Endothelial cell of umbilical vein (primary cell): ENCODE data around the gene REM1. TPM values are rescaled to one million over a fixed set of nuclear protein-coding genes. Genes with fewer than 3 reads are reported as not detected.

Source experiments
- BruUV-seq: library from RNA; stranded (reverse); fragments of 400-500 nt; replicated peaks from 2 replicates; lab custom pipeline; 2021; lab: Mats Ljungman, UMichigan
- CTCF ChIA-PET: fragments of 300-600, 350-600 bp; sonication (Branson Sonifier 250); formaldehyde crosslinking; loops from one replicate; lab custom pipeline; 2021; ENCODE audit warnings: antibody characterized with exemption, inconsistent platforms; lab: Charles Lee
- POLR2A ChIA-PET: fragments of 300-600, 350-600 bp; sonication (Branson Sonifier 250); formaldehyde crosslinking; loops from one replicate; lab custom pipeline; 2021; ENCODE audit warnings: antibody characterized with exemption, inconsistent platforms; lab: Charles Lee
- DNase-seq: peaks from one replicate; pipeline ENCODE4 v3.0.0-alpha.2; 2011; ENCODE audit warnings: low read depth, low spot score
- FAIRE-seq: peaks from 2 replicates; lab custom pipeline; 2011; peaks lifted over from hg19 to GRCh38; lab: Jason Lieb, UNC
- H2AFZ ChIP-seq: 2 replicates; pipeline ENCODE4 v1.6.0; 2012; ENCODE audit warnings: low read depth, low read length, control low read depth, inconsistent platforms
- H3K27ac ChIP-seq: 2 replicates; pipeline ENCODE4 v1.5.1; 2011; ENCODE audit warnings: low read depth, mild to moderate bottlenecking, control low read depth, low read length, moderate library complexity; ENCODE audit not compliant: insufficient read depth
- H3K27me3 ChIP-seq, 2 experiments: 2 replicates each; pipeline versions ENCODE4 v1.6.0 to v1.6.1; 2011; ENCODE audit warnings: low read length in 2 of 2, mixed read lengths in 1 of 2; ENCODE audit not compliant: control insufficient read depth in 2 of 2, insufficient read depth in 2 of 2
- H3K36me3 ChIP-seq, 2 experiments: 2 replicates in 1 of 2; 3 replicates in 1 of 2; pipeline ENCODE4 v1.5.1; 2011; ENCODE audit warnings: low read length in 2 of 2, mild to moderate bottlenecking in 1 of 2, moderate library complexity in 1 of 2; ENCODE audit not compliant: control insufficient read depth in 2 of 2, insufficient read depth in 2 of 2; ENCODE audit errors: extremely low read depth in 1 of 2
- H3K4me1 ChIP-seq: 3 replicates; pipeline ENCODE4 v1.5.1; 2011; ENCODE audit warnings: mild to moderate bottlenecking, low read length; ENCODE audit not compliant: control insufficient read depth, insufficient read depth; ENCODE audit errors: extremely low read depth
- H3K4me2 ChIP-seq: 2 replicates; pipeline ENCODE4 v1.6.1; 2011; ENCODE audit warnings: low read length, control low read depth, mixed read lengths; ENCODE audit not compliant: insufficient read depth
- H3K4me3 ChIP-seq, 3 experiments: fragments of 200-600 bp in 1 of 3; sonication (generic), shearing (Covaris generic) in 1 of 3; replicated peaks in 1 of 3; 2 replicates each; pipeline ENCODE4 v1.5.1; 2011 to 2016; ENCODE audit warnings: control low read depth in 3 of 3, low read length in 3 of 3, mild to moderate bottlenecking in 2 of 3, inconsistent platforms in 1 of 3, low read depth in 1 of 3, moderate library complexity in 1 of 3; ENCODE audit not compliant: insufficient read depth in 1 of 3
- H3K79me2 ChIP-seq: 2 replicates; pipeline ENCODE4 v1.6.0; 2012; ENCODE audit warnings: low read length, inconsistent platforms; ENCODE audit not compliant: control insufficient read depth, insufficient read depth
- H3K9ac ChIP-seq: replicated peaks from 2 replicates; pipeline ENCODE3; 2011; ENCODE audit warnings: low read length, control low read depth; ENCODE audit not compliant: insufficient read depth; ENCODE audit errors: extremely low read depth
- H3K9me1 ChIP-seq: replicated peaks from 3 replicates; pipeline ENCODE4 v1.6.0; 2011; ENCODE audit warnings: mild to moderate bottlenecking, low read length; ENCODE audit not compliant: control insufficient read depth, insufficient read depth; ENCODE audit errors: extremely low read depth
- H3K9me3 ChIP-seq: replicated peaks from 2 replicates; pipeline ENCODE4 v1.5.1; 2012; ENCODE audit warnings: low read length, inconsistent platforms; ENCODE audit not compliant: control insufficient read depth, insufficient read depth
- H4K20me1 ChIP-seq: replicated peaks from 2 replicates; pipeline ENCODE3; 2011; ENCODE audit warnings: mild to moderate bottlenecking, low read length; ENCODE audit not compliant: control insufficient read depth, insufficient read depth; ENCODE audit errors: extremely low read depth
- CTCF ChIP-seq, 2 donors: IDR thresholded peaks; 1 replicate in 1 of 2; 2 replicates in 1 of 2; pipeline ENCODE4 v1.5.1; 2011; ENCODE audit warnings: low read length in 2 of 2, mild to moderate bottlenecking in 2 of 2, moderate library complexity in 2 of 2, control low read depth in 1 of 2, inconsistent platforms in 1 of 2, low read depth in 1 of 2; ENCODE audit not compliant: insufficient read depth in 1 of 2; ENCODE audit errors: extremely low read depth in 1 of 2
- EZH2 ChIP-seq: IDR thresholded peaks from 2 replicates; pipeline ENCODE4 v1.6.1; 2012; ENCODE audit warnings: borderline replicate concordance, low read depth, mild to moderate bottlenecking, moderate library complexity, low read length, inconsistent platforms; ENCODE audit not compliant: severe bottlenecking
- FOS ChIP-seq: IDR thresholded peaks from 2 replicates; pipeline ENCODE4 v1.6.1; 2011; ENCODE audit warnings: mild to moderate bottlenecking, low read length, moderate library complexity, borderline replicate concordance; ENCODE audit not compliant: insufficient read depth
- GATA2 ChIP-seq: IDR thresholded peaks from 2 replicates; pipeline ENCODE4 v1.7.0; 2011; ENCODE audit warnings: low read depth, mild to moderate bottlenecking, moderate library complexity, mixed read lengths, low read length; ENCODE audit not compliant: insufficient read length, insufficient read depth
- JUN ChIP-seq: IDR thresholded peaks from 2 replicates; pipeline ENCODE4 v1.6.1; 2011; ENCODE audit warnings: borderline replicate concordance, low read depth; ENCODE audit not compliant: insufficient read length, insufficient read depth
- MAX ChIP-seq: IDR thresholded peaks from 2 replicates; pipeline ENCODE4 v1.6.1; 2011; ENCODE audit not compliant: insufficient read depth, insufficient read length
- POLR2A ChIP-seq: IDR thresholded peaks from 2 replicates; pipeline ENCODE4 v1.6.1; 2012; ENCODE audit warnings: low read depth, mild to moderate bottlenecking, control low read depth, low read length
- POLR2AphosphoS5 ChIP-seq: IDR thresholded peaks from 2 replicates; pipeline ENCODE4 v1.6.1; 2012; ENCODE audit warnings: low read depth, mild to moderate bottlenecking, control low read depth, low read length, moderate library complexity; ENCODE audit not compliant: insufficient read depth
- dilution Hi-C: fragments of 300-500 bp; cut with MboI; formaldehyde crosslinking; loops from one replicate; pipeline ENCODE4 v1.15.0; 2019; ENCODE audit warnings: low sequenced_read_pairs; ENCODE audit not compliant: extremely low pct_ligation_motif_present
- intact Hi-C: fragments of 100-400 bp; cut with micrococcal nuclease; formaldehyde crosslinking; loops from one replicate; pipeline ENCODE4 v1.10.0; 2022
- polyA plus RNA-seq, 4 experiments: library from polyadenylated mRNA; depleted of rRNA in 3 of 4; stranded (reverse) in 3 of 4; unstranded in 1 of 4; fragments of >200 nt; gene quantifications; 2 replicates each; pipeline versions ENCODE4 v1.2.1 to v1.2.3, GENCODE V29; 2011 to 2012; ENCODE audit warnings: missing spikeins in 1 of 4
- total RNA-seq: library from RNA; stranded (reverse); gene quantifications from 2 replicates; pipeline ENCODE4 v1.2.3, GENCODE V29; 2021

REM1 gene
- total and polyA plus RNA-seq, 2 donors (not counting 3 experiments of a cell fraction or from before 2014, with no cell fraction given) = 0.14 TPM; not detected in 1

GRCh38 chr20:31516166-31516565, 41.1 kb downstream of the REM1 start:
- H3K4me3 ChIP-seq = peak overlapping the region in 1 of 3 experiments; percentile 70
- H4K20me1 ChIP-seq = no peaks in the 10 kb centered on the region
- no peak overlapping the region for H3K27ac ChIP-seq
- dilution Hi-C loops (no loop called here), intact Hi-C loops (loop anchor here (2.0 kb wide), 1 partner anchor 97 kb away; no protein-coding TSS in a partner anchor)
- H3K79me2 ChIP-seq = peaks cover 62% of the 10 kb centered on the region
- H3K27me3 ChIP-seq = no peaks in the 10 kb centered on the region
- no peak for TF ChIP-seq POLR2A
- no peak for TF ChIP-seq GATA2
- TF ChIP-seq MAX = no peak
- TF ChIP-seq JUN = no peak
- no peak for TF ChIP-seq POLR2AphosphoS5
- no peak for TF ChIP-seq EZH2
- H3K4me2 ChIP-seq = peak overlapping the region; percentile 68
- no peaks in the 10 kb centered on the region for H3K9me3 ChIP-seq
- no peaks in the 10 kb centered on the region for H3K9me1 ChIP-seq
- ChIA-PET POLR2A (no interaction called here), CTCF (interaction anchor here (1.1 kb wide), 1 partner anchor 13 kb away, joined by 5 read pairs; no protein-coding TSS in a partner anchor)
- DNase-seq (no peak), FAIRE-seq (peak; percentile 12)
- H2AFZ ChIP-seq = no peak overlapping the region
- peaks cover 25% of the 10 kb centered on the region for H3K4me1 ChIP-seq
- H3K36me3 ChIP-seq = peaks cover 0 to 5% of the 10 kb centered on the region in 2 experiments
- no peak overlapping the region for H3K9ac ChIP-seq
- BruUV-seq = no TSS peak

GRCh38 chr20:31516651-31517050, 41.6 kb downstream of the REM1 start:
- Histone ChIP-seq H4K20me1 (no peaks in the 10 kb centered on the region), H3K9me1 (no peaks in the 10 kb centered on the region), H3K36me3 (peaks cover 0 to 5% of the 10 kb centered on the region in 2 experiments), H3K9ac (no peak overlapping the region), H3K27ac (no peak overlapping the region), H2AFZ (no peak overlapping the region), H3K4me1 (peaks cover 25% of the 10 kb centered on the region), H3K9me3 (no peaks in the 10 kb centered on the region), H3K27me3 (no peaks in the 10 kb centered on the region), H3K4me2 (no peak overlapping the region), H3K4me3 (no peak overlapping the region), H3K79me2 (peaks cover 65% of the 10 kb centered on the region)
- dilution Hi-C loops (no loop called here), intact Hi-C loops (loop anchor here (2.0 kb wide), 1 partner anchor 96 kb away; no protein-coding TSS in a partner anchor)
- POLR2A ChIA-PET = no interaction called here
- CTCF ChIA-PET = interaction anchor here (1.1 to 1.5 kb wide), 3 partner anchors 13 to 41 kb away, joined by 5 to 10 read pairs (median 9); no protein-coding TSS in a partner anchor
- FAIRE-seq (no peak), DNase-seq (no peak)
- BruUV-seq = no TSS peak
- TF ChIP-seq POLR2AphosphoS5 (no peak), EZH2 (no peak), GATA2 (no peak), CTCF (IDR thresholded peaks at IDR 0.05; ENCODE audit: extremely low read depth in 1 of 2, insufficient read depth in 1 of 2, low read depth in 1 of 2, low read length in 2 of 2) (no peak), FOS (no peak), JUN (no peak), MAX (no peak)
